K562 (cell line): ENCODE data around the gene CCM2. TPM values are rescaled to one million over a fixed set of nuclear protein-coding genes. Genes with fewer than 3 reads are reported as not detected.

Source experiments
- C11orf30 ChIP-seq: fragments of 450-650 bp; IDR thresholded peaks from 2 replicates; pipeline ENCODE4 v1.6.1; 2016; ENCODE audit warnings: low read depth, mild to moderate bottlenecking
- ETV5 ChIP-seq: sonication (generic); formaldehyde crosslinking; IDR thresholded peaks from 2 replicates; pipeline ENCODE4 v1.4.0; 2020; ENCODE audit warnings: low read depth, mild to moderate bottlenecking, missing genetic modification reagents
- FOXJ2 ChIP-seq: fragments of 200-800 bp; sonication (Bioruptor generic); IDR thresholded peaks from 2 replicates; pipeline ENCODE4 v1.6.1; 2016; ENCODE audit warnings: missing genetic modification characterization, missing compliant biosample characterization
- HEY1 ChIP-seq: fragments of 250-450 bp; sonication (Bioruptor Pico); IDR thresholded peaks from 2 replicates; pipeline ENCODE4 v1.5.0; 2020; ENCODE audit warnings: mild to moderate bottlenecking, moderate library complexity, borderline replicate concordance
- MAZ ChIP-seq, 2 experiments: fragments of 450-650 bp in 1 of 2; sonication (generic) in 1 of 2; formaldehyde crosslinking; IDR thresholded peaks in 1 of 2; conservative IDR thresholded peaks in 1 of 2; 2 replicates each; pipeline versions ENCODE4 v1.4.0 to v1.5.0; 2020; ENCODE audit warnings: mild to moderate bottlenecking in 1 of 2, missing genetic modification reagents in 1 of 2
- MEF2A ChIP-seq: IDR thresholded peaks from 2 replicates; pipeline ENCODE4 v1.6.1; 2011; ENCODE audit warnings: low read depth, mild to moderate bottlenecking, low read length, moderate library complexity; ENCODE audit not compliant: control insufficient read depth
- MEF2D ChIP-seq: conservative IDR thresholded peaks from 2 replicates; pipeline ENCODE4 v1.6.1; 2016; ENCODE audit warnings: low read depth, missing genetic modification characterization, missing compliant biosample characterization
- NBN ChIP-seq: fragments of 450-650 bp; IDR thresholded peaks from 2 replicates; pipeline ENCODE4 v1.6.1; 2016; ENCODE audit warnings: low read depth, mild to moderate bottlenecking
- PML ChIP-seq: IDR thresholded peaks from 2 replicates; pipeline ENCODE4 v1.6.1; 2012; ENCODE audit warnings: low read length, inconsistent platforms
- TAF15 ChIP-seq: fragments of 200-400 bp; formaldehyde crosslinking; IDR thresholded peaks from 2 replicates; pipeline ENCODE4 v1.6.1; 2017; ENCODE audit warnings: mild to moderate bottlenecking, low read depth, low read length, moderate library complexity
- TEAD1 ChIP-seq, 2 experiments: fragments of 450-650 bp in 1 of 2; sonication (generic) in 1 of 2; formaldehyde crosslinking; IDR thresholded peaks; 2 replicates each; pipeline versions ENCODE4 v1.4.0 to v1.8.0; 2020 to 2022; ENCODE audit warnings: mild to moderate bottlenecking in 2 of 2, missing genetic modification reagents in 1 of 2
- ZBTB34 ChIP-seq: fragments of 250-450 bp; sonication (Bioruptor Pico); IDR thresholded peaks from 2 replicates; pipeline ENCODE4 v1.8.0; 2021; ENCODE audit warnings: mild to moderate bottlenecking, moderate library complexity
- ZNF143 ChIP-seq: sonication (generic); formaldehyde crosslinking; IDR thresholded peaks from 2 replicates; pipeline ENCODE4 v1.9.0; 2022; ENCODE audit warnings: mild to moderate bottlenecking, missing genetic modification reagents
- ZNF146 ChIP-seq: IDR thresholded peaks from one replicate; pipeline ENCODE4 v1.6.1; 2018; ENCODE audit warnings: missing compliant biosample characterization; ENCODE audit not compliant: unreplicated experiment
- ZNF175 ChIP-seq: fragments of 200-800 bp; sonication (Bioruptor generic); IDR thresholded peaks from 2 replicates; pipeline ENCODE4 v1.6.1; 2016; ENCODE audit warnings: low read depth, mild to moderate bottlenecking, missing genetic modification characterization, missing compliant biosample characterization
- ZNF239 ChIP-seq: fragments of 250-450 bp; sonication (Bioruptor Pico); IDR thresholded peaks from 2 replicates; pipeline ENCODE4 v1.4.0; 2020; ENCODE audit warnings: mild to moderate bottlenecking
- ZNF830 ChIP-seq: fragments of 250-450 bp; sonication (Bioruptor Pico); IDR thresholded peaks from 2 replicates; pipeline ENCODE4 v1.5.0; 2021; ENCODE audit warnings: mild to moderate bottlenecking
- polyA plus RNA-seq, 8 experiments: library from polyadenylated mRNA; depleted of rRNA in 4 of 8; stranded (reverse) in 5 of 8; unstranded in 3 of 8; fragments of >200 nt; fragmentation: Nextera tagmentation in 2 of 8; fragmentation: Illumina TruSeq in 1 of 8; extraction: Ambion mirVana in 2 of 8; extraction: Trizol in 1 of 8; gene quantifications; 2 replicates each; pipeline versions ENCODE4 v1.2.1 to v1.2.3, GENCODE V29; 2011 to 2014; ENCODE audit warnings: inconsistent platforms in 1 of 8, missing spikeins in 1 of 8
- total RNA-seq, 7 experiments: library from RNA; depleted of rRNA in 6 of 7; stranded (reverse); fragments of >200 nt in 6 of 7; fragmentation: Illumina TruSeq in 2 of 7; extraction: Trizol in 2 of 7; gene quantifications; 2 replicates each; pipeline versions ENCODE4 v1.2.1 to v1.2.3, GENCODE V29; 2011 to 2021; ENCODE audit warnings: low replicate concordance in 1 of 7
- TF ChIP-seq, protein P1 (sequence below): sonication (generic); formaldehyde crosslinking; IDR thresholded peaks from 2 replicates; pipeline ENCODE4 v1.8.0; 2022; ENCODE audit warnings: mild to moderate bottlenecking, missing genetic modification reagents
- TF ChIP-seq, protein P2 (sequence below), 2 experiments: fragments of 150-350 bp in 1 of 2; IDR thresholded peaks; 2 replicates each; pipeline ENCODE4 v1.6.1; 2012 to 2016; ENCODE audit warnings: low read depth in 2 of 2, low read length in 2 of 2, mild to moderate bottlenecking in 1 of 2, moderate library complexity in 1 of 2
- TF ChIP-seq, protein P3 (sequence below): fragments of 450-650 bp; IDR thresholded peaks from 2 replicates; pipeline ENCODE4 v1.6.1; 2016

CCM2 gene
- total and polyA plus RNA-seq, 9 of the 15 experiments (the other 6 are each of a cell fraction or from before 2014, with no cell fraction given) = 0.41 to 38.6 (median 25.9) TPM

DNA sequence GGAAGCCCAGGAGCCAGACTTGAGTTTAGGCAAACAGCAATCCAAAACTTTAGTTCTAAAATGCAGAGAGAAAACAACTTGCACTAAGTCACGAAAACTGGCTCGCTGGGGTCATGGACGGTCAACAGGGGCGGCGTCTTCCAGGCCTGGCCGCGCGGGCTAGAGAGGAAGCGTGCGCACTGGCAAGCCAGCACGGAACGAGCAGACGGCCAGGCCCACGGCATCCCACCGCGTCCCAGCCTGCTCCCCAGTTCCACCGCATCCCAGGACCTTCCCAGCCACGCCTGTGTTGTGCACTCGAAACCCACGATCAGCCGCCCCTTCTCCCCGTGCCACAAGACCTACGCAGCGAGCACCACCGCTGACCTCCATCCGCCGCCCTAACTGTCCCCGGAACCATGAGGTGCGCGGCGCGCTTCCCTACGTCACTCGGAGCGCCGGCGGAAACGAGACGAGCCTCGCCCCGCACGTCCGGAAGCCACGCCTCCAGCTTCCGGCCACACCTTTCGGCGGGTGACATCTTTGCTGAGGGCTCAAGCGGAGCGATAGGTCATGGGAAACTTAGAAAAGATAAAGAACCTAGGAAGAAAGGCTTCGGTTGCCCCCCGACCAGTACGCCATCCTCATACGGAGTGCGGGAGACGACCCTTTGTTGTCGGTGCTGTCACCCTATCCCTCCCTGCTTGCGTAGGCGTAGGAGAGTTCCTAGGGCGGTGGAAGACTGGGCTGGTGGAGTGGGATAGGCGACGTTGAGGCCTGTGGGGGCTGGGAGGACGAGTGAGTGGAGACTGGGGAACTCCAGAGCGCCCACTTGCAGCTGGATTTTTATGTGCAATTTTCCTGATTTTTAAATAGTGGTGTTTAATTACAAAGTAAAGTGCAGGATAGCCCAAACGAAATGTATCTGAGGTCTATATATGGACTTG, 111.6 kb downstream of the CCM2 start, which contains the start of gene TBRG4 (continued):
- TF ChIP-seq PML (peak; percentile 91), ZNF146 (CRISPR knock-in tag) (no peak), TAF15 (no peak), ZNF830 (no peak), C11orf30 (peak; percentile 98), MEF2D (tag) (no peak), TEAD1 (CRISPR knock-in tag; IDR thresholded peaks at IDR 0.05) (peak; percentile 19 to 91; a peak in 2 of 4 replicates), HEY1 (CRISPR knock-in tag) (no peak; the same call in 1 of the 2 replicates), MEF2A (no peak), ZNF143 (CRISPR knock-in tag) (peak; percentile 55; the same call in 1 of the 2 replicates), MAZ (CRISPR knock-in tag; conservative IDR thresholded peaks at IDR 0.05 in 1 of 2, IDR thresholded peaks at IDR 0.05 in 1 of 2) (peak; percentile 80 to 92; a peak in 2 of 4 replicates), ZBTB34 (CRISPR knock-in tag) (no peak), ZNF239 (CRISPR knock-in tag) (no peak), FOXJ2 (tag) (no peak), ETV5 (CRISPR knock-in tag) (peak; percentile 100), ZNF175 (CRISPR knock-in tag) (0 out of 2 replicates have a peak, but pooled peaks have one; percentile 32), NBN (peak; percentile 78)
- TF ChIP-seq, protein P1, sequence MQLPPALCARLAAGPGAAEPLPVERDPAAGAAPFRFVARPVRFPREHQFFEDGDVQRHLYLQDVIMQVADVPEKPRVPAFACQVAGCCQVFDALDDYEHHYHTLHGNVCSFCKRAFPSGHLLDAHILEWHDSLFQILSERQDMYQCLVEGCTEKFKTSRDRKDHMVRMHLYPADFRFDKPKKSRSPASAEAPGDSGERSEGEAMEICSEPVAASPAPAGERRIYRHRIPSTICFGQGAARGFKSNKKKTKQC = peak; percentile 69; the same call in 1 of the 2 replicates
- TF ChIP-seq, protein P2, sequence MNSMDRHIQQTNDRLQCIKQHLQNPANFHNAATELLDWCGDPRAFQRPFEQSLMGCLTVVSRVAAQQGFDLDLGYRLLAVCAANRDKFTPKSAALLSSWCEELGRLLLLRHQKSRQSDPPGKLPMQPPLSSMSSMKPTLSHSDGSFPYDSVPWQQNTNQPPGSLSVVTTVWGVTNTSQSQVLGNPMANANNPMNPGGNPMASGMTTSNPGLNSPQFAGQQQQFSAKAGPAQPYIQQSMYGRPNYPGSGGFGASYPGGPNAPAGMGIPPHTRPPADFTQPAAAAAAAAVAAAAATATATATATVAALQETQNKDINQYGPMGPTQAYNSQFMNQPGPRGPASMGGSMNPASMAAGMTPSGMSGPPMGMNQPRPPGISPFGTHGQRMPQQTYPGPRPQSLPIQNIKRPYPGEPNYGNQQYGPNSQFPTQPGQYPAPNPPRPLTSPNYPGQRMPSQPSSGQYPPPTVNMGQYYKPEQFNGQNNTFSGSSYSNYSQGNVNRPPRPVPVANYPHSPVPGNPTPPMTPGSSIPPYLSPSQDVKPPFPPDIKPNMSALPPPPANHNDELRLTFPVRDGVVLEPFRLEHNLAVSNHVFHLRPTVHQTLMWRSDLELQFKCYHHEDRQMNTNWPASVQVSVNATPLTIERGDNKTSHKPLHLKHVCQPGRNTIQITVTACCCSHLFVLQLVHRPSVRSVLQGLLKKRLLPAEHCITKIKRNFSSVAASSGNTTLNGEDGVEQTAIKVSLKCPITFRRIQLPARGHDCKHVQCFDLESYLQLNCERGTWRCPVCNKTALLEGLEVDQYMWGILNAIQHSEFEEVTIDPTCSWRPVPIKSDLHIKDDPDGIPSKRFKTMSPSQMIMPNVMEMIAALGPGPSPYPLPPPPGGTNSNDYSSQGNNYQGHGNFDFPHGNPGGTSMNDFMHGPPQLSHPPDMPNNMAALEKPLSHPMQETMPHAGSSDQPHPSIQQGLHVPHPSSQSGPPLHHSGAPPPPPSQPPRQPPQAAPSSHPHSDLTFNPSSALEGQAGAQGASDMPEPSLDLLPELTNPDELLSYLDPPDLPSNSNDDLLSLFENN (IDR thresholded peaks at IDR 0.05; ENCODE audit: low read depth in 2 of 2, low read length in 2 of 2) = peak in 1 of 2 experiments; percentile 78; a peak in 1 of 4 replicates
- TF ChIP-seq, protein P3, sequence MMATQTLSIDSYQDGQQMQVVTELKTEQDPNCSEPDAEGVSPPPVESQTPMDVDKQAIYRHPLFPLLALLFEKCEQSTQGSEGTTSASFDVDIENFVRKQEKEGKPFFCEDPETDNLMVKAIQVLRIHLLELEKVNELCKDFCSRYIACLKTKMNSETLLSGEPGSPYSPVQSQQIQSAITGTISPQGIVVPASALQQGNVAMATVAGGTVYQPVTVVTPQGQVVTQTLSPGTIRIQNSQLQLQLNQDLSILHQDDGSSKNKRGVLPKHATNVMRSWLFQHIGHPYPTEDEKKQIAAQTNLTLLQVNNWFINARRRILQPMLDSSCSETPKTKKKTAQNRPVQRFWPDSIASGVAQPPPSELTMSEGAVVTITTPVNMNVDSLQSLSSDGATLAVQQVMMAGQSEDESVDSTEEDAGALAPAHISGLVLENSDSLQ = peak; percentile 74
